ENCODE measurements around the gene LEPR.

LEPR gene

DNA sequence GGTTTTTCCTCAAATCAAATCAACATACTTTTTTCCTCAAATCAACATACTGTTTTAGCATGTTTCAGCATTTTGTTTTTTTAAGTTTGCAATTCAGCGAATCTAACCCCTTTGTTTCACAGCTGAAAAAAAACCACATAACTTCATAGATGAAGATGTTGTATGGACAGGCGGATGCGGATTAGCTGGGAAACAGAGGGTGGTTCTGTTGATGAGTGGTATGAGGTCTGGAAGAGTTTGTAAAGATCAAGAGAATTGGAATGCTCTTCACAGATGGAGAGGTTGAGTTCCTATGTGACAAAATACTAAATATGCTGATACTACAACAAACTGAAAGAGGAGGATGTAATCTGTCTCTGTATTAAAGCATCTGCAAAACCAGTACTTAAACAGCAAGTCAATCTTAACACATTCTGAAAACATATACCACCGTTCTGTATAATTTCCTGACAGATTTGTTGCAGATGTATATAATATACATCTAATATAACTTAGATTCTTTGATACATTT, 10.6 kb upstream of the LEPR start:
- DNase-seq: no peak

DNA sequence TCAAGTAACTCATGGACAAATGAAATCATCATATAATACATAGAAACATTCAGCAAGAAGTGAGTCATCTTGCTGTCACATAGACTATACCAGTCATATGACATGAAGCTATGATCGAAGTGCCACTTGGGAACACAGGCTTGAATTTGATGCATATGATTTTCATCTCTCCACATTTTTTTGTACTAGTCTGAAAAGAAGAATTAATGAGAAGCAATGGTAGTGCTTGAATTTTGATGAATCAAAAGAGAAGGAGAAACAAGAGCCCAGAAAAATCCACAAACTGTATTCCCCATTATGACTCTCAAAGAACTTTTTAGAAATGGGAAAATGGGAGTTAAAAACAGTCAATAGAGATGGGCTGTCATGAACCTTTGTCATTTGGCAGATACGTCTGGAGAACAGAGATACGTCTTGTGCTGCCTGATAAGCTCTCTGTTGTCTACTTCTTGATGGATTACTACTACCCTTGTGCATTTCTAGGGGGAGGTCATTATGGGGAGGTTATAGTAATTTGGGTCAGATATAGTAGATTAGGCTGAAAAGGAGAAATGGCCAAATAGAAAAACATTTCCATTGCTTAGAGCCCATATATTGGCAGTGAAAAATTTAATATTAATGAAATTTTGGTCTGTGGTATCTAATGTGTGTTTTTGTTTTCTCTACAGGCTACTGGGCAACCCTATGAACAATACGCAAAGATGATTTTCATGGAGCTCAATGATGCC, 8.0 kb upstream of the LEPR start:
- no peak for DNase-seq

DNA sequence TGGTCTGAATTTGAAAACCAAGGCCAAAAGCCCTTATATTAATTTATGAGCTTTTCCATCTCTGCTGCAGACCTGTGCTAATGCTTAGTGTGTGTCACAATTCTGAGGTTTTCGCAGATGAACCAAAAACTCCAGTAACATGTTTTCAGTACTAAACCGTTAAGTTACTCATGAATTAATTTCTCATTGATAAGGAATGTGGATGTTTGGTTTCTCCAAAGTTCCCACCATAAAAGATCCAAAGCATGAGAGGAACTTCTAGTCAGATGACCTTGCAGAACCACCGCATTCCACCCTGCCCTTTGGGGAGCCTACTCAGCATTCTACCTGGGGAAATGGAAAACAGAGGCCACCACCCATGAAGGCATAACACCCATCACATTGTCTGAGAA, 7.5 kb upstream of the LEPR start:
- DNase-seq: no peak

DNA sequence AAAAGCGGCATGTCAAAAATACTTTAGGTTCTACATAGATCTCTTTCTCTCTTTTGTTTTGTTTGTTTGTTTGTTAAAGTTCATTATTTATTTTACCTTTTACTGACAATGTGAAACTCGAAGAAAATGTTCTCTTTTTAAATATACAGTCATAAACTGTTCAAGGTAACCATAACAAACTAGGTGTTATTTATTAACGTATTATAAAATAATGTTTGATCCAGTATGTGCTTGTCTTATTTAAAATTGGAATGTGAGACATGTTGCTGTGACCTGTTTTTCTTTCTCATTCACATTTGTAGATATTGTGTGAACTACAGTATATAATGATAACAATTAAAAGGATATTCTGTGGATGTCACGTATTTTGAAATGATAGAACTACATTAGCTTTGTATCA, 5.9 kb upstream of the LEPR start:
- DNase-seq: no peak

DNA sequence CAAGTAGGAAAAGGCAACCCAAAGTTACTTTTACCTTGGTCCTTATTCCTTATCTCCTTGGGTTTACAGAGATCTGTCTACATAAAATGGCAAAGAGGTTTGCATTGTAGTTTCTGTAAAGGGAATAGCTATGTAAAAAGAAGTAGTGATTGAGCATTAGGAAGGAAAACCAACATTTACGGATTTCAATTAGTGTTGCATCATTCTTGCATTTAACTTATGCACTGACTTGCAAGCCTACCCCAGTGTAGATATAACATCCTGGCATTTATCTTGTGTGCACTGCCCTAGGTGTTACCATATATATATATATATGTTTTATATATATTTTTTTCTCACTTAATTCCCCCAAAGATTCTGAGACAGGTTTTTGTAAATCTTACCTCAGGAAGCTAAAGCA, 3.7 kb upstream of the LEPR start:
- DNase-seq: no peak

DNA sequence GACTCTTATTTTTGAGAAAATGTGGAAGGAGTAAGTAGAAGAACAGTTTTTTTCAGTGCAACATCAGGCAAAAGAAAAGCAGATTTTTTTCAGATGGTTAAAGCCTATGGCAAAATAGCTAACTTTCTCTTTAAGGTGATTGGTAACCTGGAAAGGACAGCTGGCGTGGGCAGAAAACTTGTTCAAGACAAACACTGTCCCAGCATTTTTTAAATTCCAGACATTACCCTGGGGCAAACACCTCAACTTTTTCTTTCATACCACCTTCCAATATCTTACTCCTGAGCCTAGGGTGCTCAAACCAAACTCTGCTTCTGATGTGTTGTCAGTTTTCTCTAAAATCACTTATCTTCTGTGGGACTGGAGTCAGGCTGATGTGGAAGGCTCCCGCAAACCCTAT, 2.7 kb upstream of the LEPR start:
- no peak for DNase-seq

DNA sequence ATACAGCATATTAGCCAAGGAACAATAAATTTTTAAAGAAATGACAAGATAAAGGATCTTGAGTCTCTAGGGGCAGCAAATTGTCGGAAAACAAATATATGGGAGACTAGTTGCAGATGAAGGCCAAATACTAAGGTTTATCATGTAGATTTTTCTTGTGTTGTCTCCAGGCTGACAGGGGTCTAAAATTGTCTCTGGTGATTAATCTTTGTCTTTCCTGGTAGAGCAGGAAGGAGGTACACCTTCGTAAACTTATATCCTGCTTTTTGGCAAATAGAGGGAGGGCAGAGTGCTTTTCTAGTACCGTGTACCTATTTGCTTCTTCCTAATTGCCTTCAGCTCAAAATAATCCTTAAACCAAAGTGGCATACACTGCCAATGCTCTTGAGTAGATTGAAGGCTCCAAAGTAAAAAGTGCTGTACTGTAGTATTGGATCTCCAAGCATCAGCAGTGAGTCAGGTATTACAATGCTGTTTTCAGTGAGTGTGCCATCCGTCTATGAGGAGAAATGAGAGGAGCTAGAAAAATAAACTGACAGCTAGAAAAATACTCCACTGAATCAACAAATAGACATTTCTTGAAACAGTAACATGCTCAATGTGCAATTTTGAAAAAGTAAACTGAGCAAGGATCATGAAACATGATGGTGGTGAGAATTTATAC, 1.8 kb upstream of the LEPR start:
- DNase-seq: no peak

DNA sequence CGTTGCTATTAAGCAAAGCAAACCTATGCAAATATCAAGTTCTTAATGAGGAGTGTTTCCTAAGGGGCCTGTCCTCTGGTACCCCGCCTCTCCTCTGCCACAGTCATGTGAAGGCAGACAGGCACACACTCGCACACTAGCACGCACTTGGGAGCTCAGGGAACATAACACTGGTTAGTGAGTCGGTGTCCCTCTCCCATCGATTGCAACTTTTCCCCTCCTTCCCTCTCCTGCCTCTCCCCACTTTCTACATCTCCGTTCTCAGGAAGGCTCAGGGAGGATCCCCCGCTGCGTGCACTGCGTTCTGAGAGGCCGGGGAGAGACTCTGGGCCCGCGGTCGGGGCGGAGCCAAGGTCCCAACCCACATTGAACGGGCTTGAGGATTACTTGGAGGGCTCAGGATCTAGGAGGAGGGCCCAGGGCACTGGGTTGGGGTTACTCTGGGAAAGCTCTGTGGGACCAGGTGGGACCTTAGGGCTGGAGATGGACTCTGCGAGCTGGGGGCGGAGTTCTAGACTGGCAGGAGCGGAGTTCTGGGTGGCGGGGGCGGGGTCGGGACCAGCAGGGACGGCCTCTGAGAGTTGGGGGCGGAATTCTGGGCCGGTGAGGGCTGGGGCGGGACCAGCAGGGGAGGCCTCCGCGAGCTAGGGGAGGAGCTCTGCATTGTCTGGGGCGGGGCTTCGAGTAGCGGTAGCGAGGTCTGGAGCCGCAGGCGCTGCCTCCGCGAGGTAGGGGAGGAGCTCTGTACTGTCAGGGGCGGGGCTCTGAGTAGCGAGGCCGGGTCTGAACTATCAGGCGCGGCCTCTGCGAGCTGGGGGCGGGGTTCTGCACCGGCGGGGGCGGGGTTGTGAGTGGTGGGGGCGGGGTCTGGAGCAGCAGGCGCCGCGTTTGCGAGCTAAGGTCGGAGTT, 533 bp upstream of the LEPR start:
- peak; percentile 98 for DNase-seq

DNA sequence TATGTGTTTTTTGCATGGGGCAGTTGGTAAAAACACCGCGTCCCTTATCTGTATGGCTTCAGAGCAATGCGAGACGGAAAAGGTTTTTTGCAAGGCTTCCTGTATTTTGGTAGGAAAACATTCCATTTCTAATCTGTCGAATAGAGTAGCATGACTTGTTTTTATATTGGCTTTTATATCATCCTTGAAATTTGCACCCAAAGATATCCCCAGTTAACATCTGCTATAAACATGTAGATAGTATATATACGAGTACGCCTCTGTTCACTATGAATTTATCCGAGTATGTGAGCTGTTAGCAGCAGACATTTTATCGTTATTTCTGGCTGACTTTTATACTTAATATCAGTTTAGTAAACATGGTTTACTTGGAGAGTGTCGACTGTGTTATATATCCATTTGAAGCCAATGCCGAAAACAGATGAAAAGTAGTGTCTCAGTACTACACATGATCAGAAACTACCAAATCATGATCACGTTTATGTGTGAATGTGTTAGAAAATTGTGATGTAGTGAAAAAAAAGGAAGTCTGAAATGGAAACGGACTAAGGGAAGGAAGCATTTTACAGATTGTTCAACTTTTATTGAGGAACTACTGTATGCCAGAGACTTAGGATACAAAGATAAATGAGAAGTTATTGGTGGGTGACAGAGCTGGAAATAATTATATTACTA, 1.0 kb downstream of the LEPR start:
- no peak for DNase-seq

DNA sequence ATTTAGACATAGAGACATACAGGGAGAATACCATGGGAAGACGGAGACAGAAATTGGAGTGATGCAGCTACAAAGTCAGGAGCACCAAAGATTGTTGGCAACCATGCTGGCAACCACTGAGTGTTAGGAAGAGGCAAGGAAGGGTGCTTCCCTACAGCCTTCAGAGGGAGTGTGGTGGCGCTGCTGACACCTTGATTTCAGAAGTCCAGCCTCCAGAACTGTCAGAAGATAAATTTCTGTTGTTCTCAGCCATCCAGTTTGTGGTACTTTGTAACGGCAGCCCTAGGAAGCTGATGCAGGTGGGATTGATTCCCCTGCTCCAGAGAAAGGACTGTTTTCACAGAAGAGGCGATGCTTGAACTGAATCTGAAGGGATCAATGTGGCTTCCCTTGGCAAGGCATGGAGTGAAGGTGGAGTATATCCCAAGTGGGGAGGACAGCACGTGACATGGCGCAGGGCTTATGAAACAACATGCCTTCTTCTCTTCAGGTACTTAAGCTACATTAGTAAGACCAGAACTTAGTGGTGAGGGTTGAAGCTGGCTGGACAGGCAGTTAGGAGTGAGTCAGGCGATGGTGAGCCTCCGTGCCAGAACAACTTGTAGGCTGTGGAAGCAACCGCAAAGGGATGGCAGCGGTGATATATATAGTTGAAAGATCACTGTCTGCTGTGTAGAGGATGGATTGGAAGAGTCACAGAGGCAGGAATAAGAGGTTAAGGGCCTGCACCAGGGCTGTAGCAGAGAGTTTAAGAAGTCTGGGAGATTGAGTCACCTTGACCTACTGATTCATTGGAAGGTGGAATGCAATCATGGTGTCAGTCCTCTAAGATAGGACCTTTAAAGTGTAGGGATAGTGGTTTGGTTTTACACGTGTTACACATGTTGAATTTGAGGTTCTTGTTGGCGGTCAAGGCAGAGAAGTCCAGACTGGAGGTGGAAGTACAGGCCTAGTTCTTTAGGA, 2.1 kb downstream of the LEPR start:
- no peak for DNase-seq

DNA sequence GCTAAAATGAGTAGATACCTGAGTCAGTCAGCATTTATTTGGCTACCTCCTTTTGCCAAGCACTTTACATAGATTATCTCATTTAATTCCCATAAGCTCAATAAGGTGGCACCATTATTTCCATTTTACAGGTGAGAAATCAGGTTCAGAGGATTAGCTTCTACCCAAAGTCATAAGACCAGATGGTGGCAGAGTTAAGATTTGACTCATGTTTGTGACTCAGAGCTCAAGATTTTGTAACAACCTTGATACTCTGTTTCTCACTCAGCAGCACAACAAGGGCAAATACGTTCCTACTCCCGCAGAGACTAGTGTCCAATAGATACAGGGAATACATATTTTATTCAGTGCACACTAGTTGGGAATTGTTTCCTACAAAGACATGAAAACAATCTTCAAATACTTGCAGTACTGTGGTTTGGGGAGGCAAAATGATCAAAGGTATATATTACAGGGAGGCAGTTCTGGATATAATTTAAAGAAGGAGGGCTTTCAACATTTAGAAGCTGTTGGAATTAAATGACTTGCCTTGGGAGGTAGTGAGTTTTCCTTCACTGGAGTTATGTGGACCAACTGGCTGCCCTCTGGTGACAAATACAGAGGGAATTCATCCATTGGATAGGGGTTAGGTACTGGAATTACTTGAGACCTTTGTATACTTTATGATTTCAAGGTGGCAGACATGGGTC, 3.6 kb downstream of the LEPR start:
- DNase-seq: no peak

DNA sequence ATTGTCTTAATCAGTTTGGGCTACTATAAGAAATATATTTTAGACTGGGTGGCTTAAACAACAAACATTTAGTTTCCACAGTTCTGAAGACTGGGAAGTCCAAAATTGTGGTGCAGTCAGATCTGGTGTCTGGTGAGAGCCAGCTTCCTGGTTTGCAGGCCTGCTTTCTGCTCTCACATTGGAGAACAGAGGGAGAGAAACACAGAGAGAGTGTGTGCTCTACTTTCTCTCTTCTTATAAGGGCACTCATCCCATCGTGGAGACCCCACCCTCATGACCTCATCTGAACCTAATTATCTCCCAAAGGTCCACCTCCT, 4.1 kb downstream of the LEPR start:
- DNase-seq: no peak

DNA sequence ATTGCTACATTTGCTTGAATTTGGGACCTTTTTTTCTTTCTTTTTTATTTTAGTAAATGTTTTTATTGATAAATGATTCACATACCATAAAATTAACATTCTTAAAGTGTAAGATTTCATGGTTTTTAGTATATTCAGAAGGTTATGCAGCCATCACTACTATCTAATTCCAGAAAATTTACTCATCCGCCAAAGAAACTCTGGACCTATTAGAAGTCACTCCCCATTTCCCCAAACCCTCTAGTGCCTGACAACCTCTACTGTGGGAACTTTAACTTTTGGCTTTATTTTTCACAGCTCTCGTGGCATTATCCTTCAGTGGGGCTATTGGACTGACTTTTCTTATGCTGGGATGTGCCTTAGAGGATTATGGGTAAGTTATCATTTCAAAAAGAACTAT, 4.5 kb downstream of the LEPR start:
- no peak for DNase-seq

DNA sequence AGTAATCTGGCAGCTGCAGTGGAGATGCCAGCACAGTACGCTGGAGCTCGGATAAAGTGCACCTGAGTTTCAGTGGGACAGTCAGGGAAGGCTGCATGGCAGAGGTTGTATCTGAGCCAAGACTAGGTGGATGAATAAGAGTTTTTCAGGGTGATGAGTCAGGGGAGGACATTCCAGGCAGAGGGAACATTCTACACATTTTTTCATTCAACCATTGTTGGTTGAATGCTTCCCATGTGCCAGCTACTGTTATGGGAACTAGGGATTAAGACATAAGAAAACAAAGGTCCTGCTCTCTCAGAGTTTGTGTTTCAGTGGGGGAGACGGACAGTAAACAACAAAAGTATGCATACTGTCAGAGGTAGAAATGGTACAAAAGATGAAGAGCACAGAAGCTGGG, 5.2 kb downstream of the LEPR start:
- DNase-seq: no peak

DNA sequence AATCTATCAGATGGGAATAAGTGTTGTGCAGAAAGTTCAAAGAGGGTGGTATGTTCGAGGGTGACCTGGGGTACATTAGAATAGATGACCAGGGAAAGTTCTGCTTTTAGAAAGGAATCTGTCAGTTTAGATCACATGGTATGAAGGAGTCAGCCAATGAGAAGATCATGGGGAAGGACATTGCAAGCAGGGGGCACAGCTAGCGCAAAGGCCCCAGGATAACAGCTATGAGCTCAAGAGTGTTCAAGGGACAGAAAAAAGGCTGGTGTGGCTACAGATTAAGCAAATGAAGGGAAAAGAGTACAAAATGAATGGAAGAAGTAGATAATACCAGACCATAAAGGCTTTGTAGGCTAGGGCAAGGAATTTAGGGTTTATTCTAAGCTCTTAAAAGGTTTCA, 8.6 kb downstream of the LEPR start:
- no peak for DNase-seq

DNA sequence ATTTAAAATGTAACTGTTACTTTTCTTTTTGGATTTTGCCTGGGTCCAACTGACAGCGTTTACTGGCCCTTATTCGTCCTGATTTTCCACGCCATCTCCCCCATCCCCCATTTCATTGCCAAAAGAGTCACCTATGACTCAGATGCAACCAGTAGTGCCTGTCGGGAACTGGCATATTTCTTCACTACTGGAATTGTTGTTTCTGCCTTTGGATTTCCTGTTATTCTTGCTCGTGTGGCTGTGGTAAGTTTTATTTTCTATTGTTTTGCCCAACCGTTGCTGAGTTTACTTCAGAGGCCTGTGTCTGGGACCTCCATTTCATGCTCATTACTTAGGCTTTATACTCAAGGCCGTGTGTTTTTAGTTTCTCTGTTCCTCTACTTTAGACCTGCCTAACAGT, 9.3 kb downstream of the LEPR start:
- no peak for DNase-seq

DNA sequence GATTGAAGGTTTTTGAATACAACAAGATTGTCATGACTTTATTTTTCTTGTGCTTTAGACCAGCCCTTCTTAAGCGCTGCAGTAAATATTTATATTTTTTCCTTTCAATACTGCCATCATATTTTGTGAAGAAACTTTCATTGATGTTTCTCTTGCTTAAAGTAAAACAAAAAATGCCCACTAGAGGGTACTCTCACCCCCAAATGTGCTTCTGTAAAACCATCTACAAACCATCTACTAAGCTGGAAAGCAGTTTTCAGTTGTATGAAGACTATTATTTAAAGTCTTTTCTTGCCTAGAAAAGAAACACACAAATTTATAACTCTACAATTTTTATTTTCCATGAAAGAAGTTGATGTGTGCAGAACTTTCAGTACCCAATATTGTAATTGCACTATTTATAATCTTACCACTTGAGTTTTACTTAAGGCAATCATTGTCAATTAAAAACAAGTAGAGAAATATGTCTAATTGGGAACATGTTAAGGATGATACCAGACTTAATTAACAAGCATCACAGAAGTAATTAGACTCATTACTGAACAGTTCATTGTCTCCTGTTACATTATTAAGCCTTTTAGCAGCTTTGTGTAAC, 10.7 kb downstream of the LEPR start:
- DNase-seq: no peak

DNA sequence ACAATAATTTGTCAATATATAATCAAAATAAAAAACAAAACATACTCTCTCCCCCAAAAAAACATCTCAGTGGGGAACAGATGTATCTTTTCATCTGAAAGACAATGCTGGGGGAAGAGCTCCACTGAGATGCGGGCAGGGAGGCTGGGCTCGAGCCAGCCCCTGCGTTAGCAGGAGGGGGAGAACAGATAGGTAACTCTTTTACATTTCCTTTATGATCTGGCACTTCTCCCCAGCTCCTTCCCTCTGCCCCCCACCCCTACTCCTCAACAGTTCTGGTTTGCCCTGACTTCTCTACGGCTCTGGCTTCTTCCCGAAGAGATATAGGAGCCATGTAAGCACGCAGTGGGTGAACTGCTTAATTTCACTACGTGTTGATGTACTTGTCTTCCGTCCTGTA, 12.4 kb downstream of the LEPR start:
- no peak for DNase-seq

DNA sequence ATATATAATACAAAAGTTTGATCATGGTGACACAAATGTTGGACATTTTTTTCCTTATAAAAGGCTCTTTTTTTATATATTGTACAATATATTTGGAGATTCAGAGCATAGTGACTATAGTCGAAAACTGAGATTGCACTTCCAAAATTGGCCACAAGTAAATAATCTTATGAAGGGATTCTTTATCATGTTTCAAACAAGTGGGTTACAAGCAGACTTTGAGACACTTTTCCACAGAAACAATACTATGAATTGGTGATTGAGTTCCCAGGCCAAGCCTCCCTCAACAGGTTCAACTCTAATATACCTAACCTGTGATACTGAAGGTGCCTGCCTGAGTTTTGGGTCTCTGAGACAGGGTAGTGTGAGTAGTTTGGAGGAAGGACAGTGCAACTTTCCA, 13.8 kb downstream of the LEPR start:
- DNase-seq: no peak

DNA sequence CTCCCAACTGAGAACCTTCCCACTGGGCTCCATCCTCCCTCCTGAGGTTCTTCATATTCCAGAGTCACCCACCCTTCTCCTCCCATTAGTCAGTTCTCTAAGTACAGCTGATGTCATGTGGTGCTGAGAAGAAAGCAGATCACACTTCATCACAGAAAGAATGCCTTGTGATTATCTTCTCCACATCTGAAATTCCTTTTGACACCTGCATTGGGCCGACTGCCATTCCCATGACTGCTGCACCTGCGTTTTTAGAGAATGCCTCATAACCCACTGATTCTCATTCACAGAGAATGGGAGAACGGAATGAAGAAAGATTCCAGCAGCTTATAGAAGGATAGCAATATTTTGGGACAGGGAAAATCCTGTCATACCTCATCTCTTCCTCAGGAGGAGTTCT, 14.3 kb downstream of the LEPR start:
- no peak for DNase-seq

DNA sequence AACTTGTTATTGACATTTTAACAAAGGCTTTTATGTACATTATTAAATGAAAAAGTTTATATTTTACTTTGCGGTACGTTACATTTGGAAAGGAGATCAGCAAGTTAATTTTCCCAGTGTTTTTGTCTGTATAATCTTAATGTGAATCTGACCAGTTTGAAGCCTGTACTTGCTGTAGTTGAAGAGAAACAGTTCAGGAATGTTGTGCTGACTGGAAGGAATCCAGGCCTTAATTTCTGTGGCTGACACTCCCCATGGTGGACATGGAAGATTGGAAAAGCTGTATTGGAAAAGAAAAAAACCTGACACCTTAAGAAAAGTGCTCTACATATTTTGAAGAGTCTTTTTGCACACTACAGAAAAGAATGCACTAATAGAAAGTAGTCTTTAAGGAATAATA, 15.5 kb downstream of the LEPR start:
- no peak for DNase-seq
